Astrocyte (in vitro differentiated cells and primary cell): ENCODE data around the gene MAJIN. TPM values are rescaled to one million over a fixed set of nuclear protein-coding genes. Genes with fewer than 3 reads are reported as not detected.
A peak's percentile ranks its signal among the peaks of the same experiment; 100 is the strongest.

ENCODE experiments used
- DNase-seq: peaks from one replicate; pipeline ENCODE4 v3.0.0-alpha.2; 2010; ENCODE audit warnings: low read depth
- FAIRE-seq: peaks from 2 replicates; lab custom pipeline; 2011; peaks lifted over from hg19 to GRCh38; lab: Jason Lieb, UNC
- H2AFZ ChIP-seq: 2 replicates; pipeline ENCODE4 v1.6.0; 2012; ENCODE audit warnings: low read depth, low read length, inconsistent platforms
- H3K27ac ChIP-seq: 2 replicates; pipeline ENCODE4 v1.5.1; 2011; ENCODE audit warnings: low read depth, low read length, inconsistent platforms
- H3K27me3 ChIP-seq: 2 replicates; pipeline ENCODE4 v1.6.0; 2011; ENCODE audit warnings: low read length, inconsistent platforms; ENCODE audit not compliant: insufficient read depth
- H3K36me3 ChIP-seq: 2 replicates; pipeline ENCODE4 v1.5.1; 2011; ENCODE audit warnings: low read length, inconsistent platforms; ENCODE audit not compliant: insufficient read depth
- H3K4me1 ChIP-seq: 2 replicates; pipeline ENCODE4 v1.5.1; 2011; ENCODE audit warnings: low read length, inconsistent platforms; ENCODE audit not compliant: insufficient read depth
- H3K4me2 ChIP-seq: 2 replicates; pipeline ENCODE4 v1.6.0; 2012; ENCODE audit warnings: low read length, inconsistent platforms
- H3K4me3 ChIP-seq: 2 replicates; pipeline ENCODE4 v1.5.1; 2011; ENCODE audit warnings: low read depth, mild to moderate bottlenecking, low read length, inconsistent platforms; ENCODE audit not compliant: insufficient read depth
- H3K79me2 ChIP-seq: 2 replicates; pipeline ENCODE4 v1.6.0; 2012; ENCODE audit warnings: mild to moderate bottlenecking, low read length, inconsistent platforms; ENCODE audit not compliant: insufficient read depth
- H3K9ac ChIP-seq: 2 replicates; pipeline ENCODE4 v1.6.0; 2012; ENCODE audit warnings: mild to moderate bottlenecking, low read length, inconsistent platforms
- H3K9me3 ChIP-seq: 2 replicates; pipeline ENCODE4 v1.5.1; 2012; ENCODE audit warnings: low read depth, mild to moderate bottlenecking, low read length, inconsistent platforms; ENCODE audit not compliant: insufficient read depth
- H4K20me1 ChIP-seq: 2 replicates; pipeline ENCODE4 v1.6.0; 2012; ENCODE audit warnings: low read length, inconsistent platforms; ENCODE audit not compliant: insufficient read depth
- H3K27ac Mint-ChIP-seq: one replicate; pipeline ENCODE4 v1.8.0; 2021; ENCODE audit warnings: mild to moderate bottlenecking, mixed read lengths; ENCODE audit not compliant: unreplicated experiment
- H3K27me3 Mint-ChIP-seq: one replicate; pipeline ENCODE4 v1.8.0; 2021; ENCODE audit warnings: low read depth, mixed read lengths; ENCODE audit not compliant: unreplicated experiment
- H3K36me3 Mint-ChIP-seq: one replicate; pipeline ENCODE4 v1.8.0; 2021; ENCODE audit warnings: low read depth, mixed read lengths; ENCODE audit not compliant: unreplicated experiment
- H3K4me1 Mint-ChIP-seq: one replicate; pipeline ENCODE4 v1.8.0; 2021; ENCODE audit warnings: low read depth, mixed read lengths; ENCODE audit not compliant: unreplicated experiment
- H3K4me3 Mint-ChIP-seq: one replicate; pipeline ENCODE4 v1.8.0; 2021; ENCODE audit warnings: mild to moderate bottlenecking, moderate library complexity, mixed read lengths; ENCODE audit not compliant: unreplicated experiment
- H3K9me3 Mint-ChIP-seq: one replicate; pipeline ENCODE4 v1.8.0; 2021; ENCODE audit warnings: mild to moderate bottlenecking, mixed read lengths; ENCODE audit not compliant: unreplicated experiment
- CTCF ChIP-seq: IDR thresholded peaks from 2 replicates; pipeline ENCODE4 v1.5.1; 2011; ENCODE audit warnings: low read depth, mild to moderate bottlenecking, inconsistent platforms, low read length, moderate library complexity; ENCODE audit not compliant: insufficient read depth
- EZH2 ChIP-seq: IDR thresholded peaks from 2 replicates; pipeline ENCODE4 v1.6.1; 2012; ENCODE audit warnings: mild to moderate bottlenecking, low read length, inconsistent platforms; ENCODE audit not compliant: insufficient read depth
- total RNA-seq: library from RNA; stranded (reverse); gene quantifications from 2 replicates; pipeline ENCODE4 v1.2.1, GENCODE V29; 2021

The MAJIN gene
- total RNA-seq, 1 donor from 2014 or later, result not detected

GRCh38 chr11:64896448-64897022 lies 75.4 kb downstream of the MAJIN start:
- Histone ChIP-seq H3K36me3 (peaks cover 4% of the 10 kb centered on the region), H3K4me3 (no peak overlapping the region), H4K20me1 (no peaks in the 10 kb centered on the region), H3K27ac (no peak overlapping the region), H3K27me3 (no peaks in the 10 kb centered on the region), H3K79me2 (no peaks in the 10 kb centered on the region), H2AFZ (no peak overlapping the region), H3K9me3 (no peaks in the 10 kb centered on the region), H3K4me1 (peaks cover 3% of the 10 kb centered on the region), H3K9ac (no peak overlapping the region), H3K4me2 (no peak overlapping the region)
- H3K9me3 Mint-ChIP-seq, result no peaks in the 10 kb centered on the region
- H3K27me3 Mint-ChIP-seq, result peaks cover 2% of the 10 kb centered on the region
- H3K4me1 Mint-ChIP-seq, result peaks cover 1% of the 10 kb centered on the region
- H3K27ac Mint-ChIP-seq, result no peak overlapping the region
- TF ChIP-seq CTCF, result no peak
- no peak for TF ChIP-seq EZH2
- no peak overlapping the region for H3K4me3 Mint-ChIP-seq
- H3K36me3 Mint-ChIP-seq, result peaks cover 11% of the 10 kb centered on the region
- no peak for DNase-seq
- FAIRE-seq, result no peak

- TF ChIP-seq CTCF, result no peak
- TF ChIP-seq EZH2, result no peak
- H3K9me3 Mint-ChIP-seq, result no peaks in the 10 kb centered on the region
- no peaks in the 10 kb centered on the region for H3K4me1 ChIP-seq
- H3K27ac ChIP-seq, result no peak overlapping the region
- FAIRE-seq (no peak), DNase-seq (no peak)
- H3K4me3 Mint-ChIP-seq, result no peak overlapping the region
- H3K36me3 ChIP-seq, result peaks cover 4% of the 10 kb centered on the region
- H3K9ac ChIP-seq, result no peak overlapping the region
- H3K36me3 Mint-ChIP-seq, result peaks cover 8% of the 10 kb centered on the region
- peaks cover 2% of the 10 kb centered on the region for H3K27me3 Mint-ChIP-seq
- H3K9me3 ChIP-seq, result no peaks in the 10 kb centered on the region
- H3K4me3 ChIP-seq, result no peak overlapping the region
- H3K27ac Mint-ChIP-seq, result no peak overlapping the region
- H2AFZ ChIP-seq, result no peak overlapping the region
- no peaks in the 10 kb centered on the region for H3K79me2 ChIP-seq
- H4K20me1 ChIP-seq, result no peaks in the 10 kb centered on the region
- peaks cover 1% of the 10 kb centered on the region for H3K4me1 Mint-ChIP-seq
- no peaks in the 10 kb centered on the region for H3K27me3 ChIP-seq
- H3K4me2 ChIP-seq, result no peak overlapping the region
These were observed 77.0 kb downstream of the MAJIN start for GRCh38 chr11:64894812-64895452.

GRCh38 chr11:64894070-64894811 lies 77.7 kb downstream of the MAJIN start:
- Mint-ChIP-seq H3K36me3 (peaks cover 4% of the 10 kb centered on the region), H3K9me3 (no peaks in the 10 kb centered on the region), H3K4me1 (peaks cover 1% of the 10 kb centered on the region), H3K27me3 (peaks cover 2% of the 10 kb centered on the region), H3K27ac (no peak overlapping the region), H3K4me3 (no peak overlapping the region)
- H3K79me2 ChIP-seq, result no peaks in the 10 kb centered on the region
- H4K20me1 ChIP-seq, result no peaks in the 10 kb centered on the region
- no peak overlapping the region for H3K27ac ChIP-seq
- no peaks in the 10 kb centered on the region for H3K9me3 ChIP-seq
- no peak overlapping the region for H3K4me3 ChIP-seq
- DNase-seq (no peak), FAIRE-seq (no peak)
- H3K36me3 ChIP-seq, result peaks cover 4% of the 10 kb centered on the region
- no peak overlapping the region for H3K4me2 ChIP-seq
- no peak overlapping the region for H2AFZ ChIP-seq
- TF ChIP-seq EZH2 (no peak), CTCF (peak; percentile 57)
- H3K9ac ChIP-seq, result no peak overlapping the region
- H3K27me3 ChIP-seq, result no peaks in the 10 kb centered on the region
- H3K4me1 ChIP-seq, result no peaks in the 10 kb centered on the region
